HG03280 (cell line): ENCODE measurements around the gene REL.
A peak's percentile ranks its signal among the peaks of the same experiment; 100 is the strongest.
"Not testable (repeated sequence)": the region's sequence is repeated elsewhere in the genome, so short reads cannot be mapped to it uniquely, and the experiment has no call there.

ENCODE experiments used
- ATAC-seq: cut with Tn5 transposase; IDR thresholded peaks from one replicate; pipeline ENCODE4 v1.9.1; 2021; ENCODE audit warnings: mild to moderate bottlenecking, moderate library complexity; ENCODE audit not compliant: unreplicated experiment

REL gene

DNA sequence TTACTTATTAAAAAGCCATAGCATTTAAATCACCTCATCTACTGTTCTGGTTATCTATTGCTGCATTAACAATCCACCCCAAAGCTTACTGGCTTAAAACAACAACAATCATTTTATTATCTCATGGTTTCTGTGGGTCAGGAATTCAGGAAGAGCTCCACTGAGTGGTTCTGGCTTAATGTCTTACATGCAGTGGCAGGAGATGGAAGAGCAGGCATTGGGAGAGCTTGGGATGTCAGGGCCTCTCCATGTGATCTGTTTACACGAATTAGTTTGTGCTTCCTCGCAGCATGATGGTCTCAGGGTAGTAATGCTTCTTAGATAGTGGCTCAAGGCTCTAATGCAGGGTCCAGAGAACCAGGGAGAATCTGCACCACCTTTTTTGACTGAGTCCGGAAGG lies 14.4 kb upstream of the REL start:
- ATAC-seq, result no peak

DNA sequence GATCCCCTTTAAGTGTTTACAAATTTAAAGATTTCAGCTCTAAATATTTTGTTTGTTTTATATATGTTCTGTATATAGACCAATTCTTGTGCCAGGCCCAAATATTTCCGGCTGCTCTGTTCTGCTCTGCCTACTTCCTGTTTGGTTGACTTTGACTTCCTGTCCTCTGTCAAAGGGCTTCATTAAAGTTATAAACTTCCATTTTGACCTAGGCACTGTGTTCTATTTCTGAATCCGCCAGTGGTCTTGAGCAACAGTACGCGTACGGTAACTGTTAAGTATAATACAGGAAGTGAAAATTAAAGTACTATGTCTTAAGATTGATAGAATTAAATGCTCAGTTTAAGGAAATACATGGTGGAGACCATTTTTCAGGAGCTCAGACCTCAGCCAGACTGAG lies 13.5 kb upstream of the REL start:
- ATAC-seq, result no peak

DNA sequence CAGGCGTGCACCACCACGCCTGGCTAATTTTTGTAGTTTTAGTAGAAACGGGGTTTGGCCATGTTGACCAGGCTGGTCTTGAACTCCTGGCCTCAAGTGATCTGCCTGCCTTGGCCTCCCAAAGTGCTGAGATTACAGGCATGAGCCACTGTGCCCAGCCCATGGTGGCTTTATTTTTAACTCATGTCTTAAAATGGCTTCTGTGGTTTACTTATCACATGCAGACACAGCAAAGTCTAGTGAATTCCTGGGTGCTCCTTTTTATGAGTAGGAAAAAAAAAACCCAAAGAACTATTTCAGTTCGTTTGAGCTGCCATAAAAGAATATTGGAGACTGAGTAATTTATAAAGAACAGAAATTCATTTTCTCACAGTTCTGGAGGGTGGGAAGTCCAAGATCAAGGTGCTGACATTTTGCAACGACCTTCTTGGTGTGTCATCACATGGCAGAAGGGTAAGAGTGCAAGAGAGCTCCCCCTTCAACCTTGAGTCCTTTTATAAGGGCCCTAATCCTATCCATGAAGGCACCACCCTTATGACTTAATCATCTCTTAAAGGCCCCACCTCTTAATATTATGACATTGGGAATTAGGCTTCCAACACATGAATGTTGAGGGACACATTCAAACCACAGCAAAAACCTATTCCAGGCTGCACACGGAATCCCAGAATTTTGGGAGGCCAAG lies 12.6 kb upstream of the REL start:
- no peak for ATAC-seq

DNA sequence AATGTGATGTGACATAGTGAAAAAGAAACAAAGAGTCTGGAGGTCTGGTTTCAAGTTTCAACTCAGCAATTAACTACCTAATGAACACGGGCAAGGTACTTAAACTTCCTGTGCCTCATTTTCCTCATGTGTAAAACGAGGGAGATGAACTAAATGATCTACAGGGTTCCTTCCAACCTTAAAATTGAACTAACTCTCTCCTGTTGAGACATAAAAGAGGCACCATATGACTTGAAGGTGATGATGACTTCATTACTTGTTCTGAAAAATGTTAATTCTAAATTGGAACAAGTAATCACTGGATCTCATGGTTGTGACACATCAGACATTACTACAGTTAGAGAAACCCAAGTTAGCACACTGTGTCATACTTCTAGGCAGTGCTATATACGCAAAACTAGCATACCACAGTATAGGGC lies 8.9 kb upstream of the REL start:
- ATAC-seq, result peak; percentile 44

DNA sequence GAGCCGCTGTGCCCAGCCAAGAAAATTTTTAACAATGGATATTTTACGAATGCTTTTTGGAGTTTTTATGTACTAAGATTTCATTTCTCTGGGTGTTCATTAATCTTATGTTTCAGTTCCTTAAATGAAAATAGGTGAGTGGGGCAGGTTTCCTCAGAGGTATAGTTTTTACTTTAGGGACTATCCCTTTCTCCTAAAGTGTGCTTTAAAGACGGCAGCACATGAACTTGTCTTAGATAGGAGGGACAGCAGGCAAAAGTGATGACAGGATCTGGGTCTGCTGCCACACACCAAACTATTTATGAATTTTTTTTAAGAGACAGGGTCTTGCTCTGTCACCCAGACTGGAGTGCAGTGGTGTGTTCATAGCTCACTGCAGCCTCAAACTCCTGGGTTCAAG lies 8.0 kb upstream of the REL start:
- ATAC-seq, result peak; percentile 74

DNA sequence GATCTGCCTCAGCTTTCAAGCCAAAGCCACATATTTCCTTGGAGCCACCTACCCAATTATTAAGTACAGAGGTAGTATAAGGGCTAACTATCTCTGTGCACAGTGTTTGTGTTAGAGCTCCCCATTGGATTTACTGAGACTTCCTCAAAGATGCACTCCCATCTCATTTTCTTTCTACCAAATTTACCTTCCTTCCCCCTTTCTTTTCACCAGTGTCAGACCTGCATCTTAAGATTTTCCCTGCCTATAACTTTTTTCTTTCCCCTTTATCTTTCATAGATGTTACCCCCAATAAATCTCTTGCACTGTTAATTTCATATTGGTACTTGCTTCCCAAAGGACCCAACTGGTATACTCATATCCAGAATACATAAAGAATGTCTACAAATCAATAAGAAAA lies 5.9 kb upstream of the REL start:
- no peak for ATAC-seq

DNA sequence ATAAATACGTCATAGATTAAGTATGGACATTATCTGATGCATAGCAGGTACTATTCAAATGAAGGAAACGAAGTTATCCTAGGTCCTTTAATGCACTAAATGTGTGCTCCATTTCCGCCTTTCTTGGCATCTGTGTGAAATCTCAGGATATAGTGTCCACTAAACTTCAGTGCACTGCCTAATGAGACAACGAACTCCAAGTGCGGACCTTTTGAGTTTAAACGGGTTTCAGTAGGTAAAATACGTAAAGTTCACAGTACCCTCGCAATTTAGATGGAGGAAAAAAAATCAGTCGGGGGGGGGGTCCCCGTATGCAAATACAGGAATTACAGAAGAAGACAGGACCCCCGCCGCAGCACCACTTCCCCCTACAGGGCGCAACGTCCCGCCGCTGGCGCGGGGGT lies 729 bp upstream of the REL start:
- no peak for ATAC-seq

DNA sequence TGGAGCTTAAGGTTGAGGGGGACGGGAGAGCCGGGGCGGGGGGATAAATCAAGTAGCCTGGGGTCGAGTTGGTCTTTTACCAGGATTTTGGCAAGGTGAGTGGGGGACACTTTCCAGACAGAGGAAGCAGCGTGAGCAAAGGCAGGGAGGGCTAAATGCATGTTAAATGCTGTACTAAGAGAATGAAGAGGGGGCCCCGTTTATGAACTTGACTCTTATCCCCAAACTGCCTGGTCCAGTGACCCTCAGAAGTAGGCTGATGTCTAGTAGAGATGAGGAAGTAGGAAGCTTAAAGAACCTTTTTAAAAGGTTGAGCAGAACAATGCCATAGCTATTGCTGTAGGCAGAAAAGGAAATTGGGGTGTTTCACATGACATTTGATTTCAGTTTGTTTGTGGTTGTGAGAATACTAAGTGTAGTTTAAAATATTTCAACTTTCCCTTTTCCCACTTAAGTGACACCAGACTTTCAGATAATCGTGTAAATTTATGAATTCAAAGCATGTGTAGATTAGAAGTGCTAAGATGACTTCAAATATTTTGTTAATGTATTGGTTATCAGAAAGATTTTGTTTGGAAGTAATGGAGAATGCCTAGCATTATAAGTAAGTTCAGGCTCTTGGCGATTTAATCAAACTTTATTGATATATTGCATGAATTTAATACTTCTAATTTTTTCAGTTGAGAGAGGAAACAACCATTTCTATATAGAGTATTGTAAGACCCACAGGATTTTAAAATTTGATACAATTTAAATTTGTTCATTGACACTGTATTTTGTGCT lies 1.8 kb downstream of the REL start:
- ATAC-seq, result peak; percentile 20

DNA sequence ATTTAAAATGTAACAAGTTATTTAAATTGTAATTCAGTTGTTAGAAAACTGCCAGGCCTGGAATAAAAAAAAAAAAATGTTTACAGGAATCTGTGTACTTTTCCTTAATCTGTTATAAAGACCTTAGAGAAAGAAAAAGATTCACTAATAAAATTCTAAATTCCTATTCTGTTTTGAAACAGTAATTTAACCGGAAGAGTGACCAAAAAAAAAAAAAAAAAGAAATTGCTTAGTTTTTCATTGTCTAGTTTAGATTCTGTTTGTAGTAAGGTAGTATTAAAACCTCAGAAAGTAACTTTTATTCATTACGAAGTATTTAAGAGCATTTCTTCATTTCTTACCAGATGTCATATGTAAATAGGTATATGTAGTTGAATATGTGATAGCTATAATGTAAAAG lies 2.5 kb downstream of the REL start:
- no peak for ATAC-seq

DNA sequence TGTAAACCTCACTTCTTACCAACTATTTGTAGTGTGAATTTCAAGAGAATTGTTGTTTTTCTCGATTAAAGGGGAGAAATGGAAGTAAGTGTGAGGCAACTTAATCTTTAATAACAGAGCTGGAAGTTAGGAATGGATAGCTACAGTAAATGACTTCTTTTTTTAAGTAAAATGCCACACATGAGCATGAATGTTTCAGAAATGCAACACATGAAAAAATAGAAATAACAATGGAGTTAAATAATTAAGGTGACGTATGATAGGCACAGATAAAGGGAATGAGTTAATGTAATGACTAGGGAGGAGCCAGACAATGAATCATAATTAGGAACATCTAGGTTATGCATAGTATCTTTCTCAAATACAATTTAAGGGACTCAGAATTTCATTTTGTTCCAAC lies 3.4 kb downstream of the REL start:
- no peak for ATAC-seq

DNA sequence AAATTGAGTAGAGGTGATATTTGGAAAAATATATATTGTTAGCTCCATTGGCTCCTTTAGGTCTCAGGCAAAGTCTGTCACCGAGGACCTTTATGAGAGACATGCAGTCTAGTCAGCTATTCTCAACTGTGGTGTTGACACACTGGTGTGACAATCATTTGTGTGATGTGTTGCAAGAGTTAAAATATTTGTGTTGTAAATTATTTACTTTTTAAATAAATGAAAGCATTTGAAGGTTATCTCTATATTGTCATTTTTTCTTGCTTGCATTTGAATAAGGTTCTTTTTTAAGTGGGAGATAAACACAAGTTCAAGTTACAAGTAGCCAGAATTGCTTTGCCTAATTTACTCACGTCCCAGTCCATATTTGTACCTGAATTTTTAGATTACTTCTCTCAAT lies 4.3 kb downstream of the REL start:
- no peak for ATAC-seq

DNA sequence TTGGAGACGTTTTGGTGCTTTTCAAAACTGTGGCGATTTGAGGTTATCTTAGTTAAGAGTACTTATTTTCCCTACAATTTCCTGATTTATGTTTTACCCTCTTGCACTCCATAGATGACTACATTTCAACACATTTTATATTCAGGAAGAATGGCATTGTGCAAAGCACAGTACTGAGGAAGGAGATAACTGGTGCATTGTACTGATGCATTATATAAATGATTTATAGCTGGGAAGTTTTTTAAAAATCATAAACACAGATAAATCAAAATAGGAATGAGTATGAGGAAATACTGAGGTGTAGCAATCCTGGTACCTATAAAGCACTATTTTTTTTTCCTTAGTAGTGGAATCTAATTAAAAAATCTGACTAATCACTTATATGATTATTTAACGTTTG lies 5.6 kb downstream of the REL start:
- no peak for ATAC-seq

DNA sequence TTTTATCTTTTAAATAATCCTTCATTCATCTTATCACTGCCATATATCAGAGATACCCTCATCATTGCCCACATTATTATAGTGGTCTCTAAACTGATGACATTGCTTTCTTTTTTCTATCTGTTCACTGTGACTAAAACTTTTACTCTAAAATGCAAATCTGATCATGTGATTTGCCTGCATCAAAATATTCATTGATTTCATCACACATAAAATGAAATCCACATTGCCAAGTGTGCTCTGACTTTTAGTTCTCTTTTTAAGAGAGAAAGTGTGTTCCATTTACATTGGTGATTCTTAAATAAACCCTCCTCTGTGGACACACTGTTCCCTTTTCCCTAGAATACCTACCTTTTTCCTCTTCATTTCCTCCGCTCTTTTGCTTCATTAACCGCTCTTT lies 7.5 kb downstream of the REL start:
- no peak for ATAC-seq

DNA sequence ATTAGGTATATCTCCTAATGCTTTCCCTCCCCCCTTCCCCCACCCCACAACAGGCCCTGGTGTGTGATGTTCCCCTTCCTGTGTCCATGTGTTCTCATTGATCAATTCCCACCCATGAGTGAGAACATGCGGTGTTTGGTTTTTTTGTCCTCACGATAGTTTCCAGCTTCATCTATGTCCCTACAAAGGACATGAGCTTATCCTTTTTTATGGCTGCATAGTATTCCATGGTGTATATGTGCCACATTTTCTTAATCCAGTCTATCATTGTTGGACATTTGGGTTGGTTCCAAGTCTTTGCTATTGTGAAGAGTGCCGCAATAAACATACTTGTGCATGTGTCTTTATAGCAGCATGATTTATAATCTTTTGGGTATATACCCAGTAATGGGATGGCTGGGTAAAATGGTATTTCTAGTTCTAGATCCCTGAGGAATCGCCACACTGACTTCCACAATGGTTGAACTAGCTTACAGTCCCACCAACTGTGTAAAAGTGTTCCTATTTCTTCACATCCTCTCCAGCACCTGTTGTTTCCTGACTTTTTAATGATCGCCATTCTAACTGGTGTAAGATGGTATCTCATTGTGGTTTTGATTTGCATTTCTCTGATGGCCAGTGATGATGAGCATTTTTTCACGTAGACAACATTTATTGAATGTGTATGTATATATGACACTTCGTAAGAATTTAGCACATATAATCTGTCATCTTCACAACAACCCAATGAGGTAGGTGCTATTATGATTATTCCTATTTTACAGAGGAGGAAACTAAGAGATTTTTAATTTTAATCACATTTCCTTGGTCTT lies 8.4 kb downstream of the REL start:
- ATAC-seq, result not testable (repeated sequence)

DNA sequence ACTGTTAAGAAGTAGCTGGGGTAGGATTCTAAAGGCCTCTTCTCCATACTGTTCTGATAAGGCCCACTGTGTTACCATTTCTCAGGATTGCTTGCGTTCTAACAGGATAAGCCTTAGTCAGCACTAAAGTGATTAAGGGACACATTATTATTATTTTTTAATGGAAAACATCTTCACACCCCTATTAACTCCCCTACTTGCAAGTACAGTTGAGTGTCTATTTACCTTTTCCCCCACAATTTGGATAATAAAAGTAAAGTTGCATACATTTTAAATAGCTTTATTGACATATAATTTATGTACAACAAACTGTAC lies 9.0 kb downstream of the REL start:
- ATAC-seq, result no peak

DNA sequence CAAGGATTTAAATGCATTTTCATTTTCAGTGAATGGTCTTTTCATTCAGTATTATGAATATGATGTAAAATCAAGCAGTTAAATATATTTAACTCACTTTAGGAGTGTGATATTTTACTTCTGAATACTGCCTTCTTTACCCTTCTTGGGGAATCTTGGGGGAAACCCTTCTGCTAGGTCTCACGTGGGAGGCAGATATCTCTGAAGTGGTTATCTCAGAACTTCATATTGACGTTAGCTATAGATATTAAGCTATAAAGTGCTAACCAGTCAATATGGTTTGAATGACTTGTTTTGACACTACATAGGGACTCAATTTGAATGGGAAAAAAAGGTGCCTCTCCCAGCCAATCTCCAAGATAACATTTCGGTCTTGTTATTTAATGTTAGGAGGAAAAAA lies 9.8 kb downstream of the REL start:
- ATAC-seq, result no peak

DNA sequence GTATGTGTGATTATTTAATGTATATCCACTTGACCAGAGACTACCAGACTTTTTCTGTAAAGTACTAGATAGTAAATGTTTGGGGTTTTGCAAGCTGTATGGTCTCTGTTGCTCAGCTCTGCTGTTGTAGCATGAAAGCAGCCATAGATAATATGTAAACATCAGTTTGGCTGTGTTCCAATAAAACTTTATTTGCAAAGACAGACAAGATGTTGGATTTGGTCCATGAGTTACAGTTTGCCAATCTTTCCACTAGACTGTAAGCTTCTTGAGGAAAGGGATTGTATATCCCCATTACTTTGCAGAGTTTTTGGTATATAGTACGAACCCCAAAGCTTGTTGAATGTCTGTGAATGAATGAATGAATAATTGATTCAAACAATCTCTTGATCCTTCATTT lies 17.2 kb downstream of the REL start:
- ATAC-seq, result no peak

DNA sequence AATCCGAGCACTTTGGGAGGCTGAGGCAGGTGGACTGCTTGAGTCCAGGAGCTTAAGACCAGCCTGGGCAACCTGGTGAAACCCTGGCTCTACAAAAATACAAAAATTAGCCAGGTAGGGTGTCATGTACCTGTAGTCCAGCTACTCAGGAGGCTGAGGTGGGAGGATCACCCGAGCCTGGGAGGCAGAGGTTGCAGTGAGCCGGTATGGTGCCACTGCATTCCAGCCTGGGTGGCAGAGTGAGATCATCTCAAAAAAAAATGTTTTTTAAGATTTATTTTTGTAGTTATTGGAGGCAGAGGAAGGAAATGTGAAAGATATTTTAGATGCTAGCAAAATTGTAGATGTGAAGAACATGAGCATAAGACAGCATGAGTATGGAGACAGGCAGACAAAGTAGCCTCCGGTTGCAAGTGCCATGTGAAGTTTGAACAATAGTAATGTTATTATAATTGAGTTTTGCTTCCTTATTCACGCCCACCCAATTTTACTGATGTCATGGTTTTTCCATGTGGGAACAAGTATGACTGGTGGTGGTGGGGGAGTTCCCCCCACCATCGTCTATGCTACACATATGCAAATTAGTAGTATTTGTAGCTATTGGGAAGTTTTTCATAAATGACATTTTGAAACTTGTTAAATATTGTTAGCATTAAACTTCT lies 18.0 kb downstream of the REL start:
- ATAC-seq, result no peak

DNA sequence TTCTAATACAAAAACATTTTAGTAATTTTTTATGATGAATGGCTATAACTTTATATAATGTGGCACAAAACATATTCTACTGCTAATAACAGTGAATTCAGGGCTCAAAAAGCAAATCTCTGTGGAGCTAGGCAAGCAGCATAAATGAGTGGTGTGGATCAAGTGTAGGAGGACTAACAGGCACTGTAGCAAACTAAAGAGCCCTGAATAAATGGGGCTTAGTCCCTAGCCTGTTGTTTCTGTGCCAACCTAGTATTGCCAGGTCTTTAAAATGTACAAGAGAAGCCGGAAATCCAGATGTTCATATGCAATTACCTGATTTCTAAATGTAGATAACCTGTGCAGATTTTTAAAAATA lies 18.5 kb downstream of the REL start:
- no peak for ATAC-seq

DNA sequence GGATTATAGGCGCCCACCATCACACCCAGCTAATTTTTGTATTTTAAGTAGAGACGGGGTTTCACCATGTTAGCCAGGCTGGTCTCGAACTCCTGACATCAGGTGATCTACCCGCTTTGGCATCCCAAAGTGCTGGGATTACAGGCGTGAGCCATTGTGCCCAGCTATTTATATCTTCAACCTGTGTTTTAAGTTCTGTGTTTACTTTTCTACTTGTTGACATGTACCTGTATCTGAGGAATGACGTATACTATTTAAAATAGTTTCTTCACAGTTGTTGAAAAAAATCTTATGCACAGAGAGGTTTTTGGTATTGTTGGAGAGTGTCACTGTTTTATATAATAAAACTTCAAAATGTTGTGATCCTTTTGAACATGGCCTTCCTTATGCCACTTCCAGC lies 19.9 kb downstream of the REL start:
- not testable (repeated sequence) for ATAC-seq

DNA sequence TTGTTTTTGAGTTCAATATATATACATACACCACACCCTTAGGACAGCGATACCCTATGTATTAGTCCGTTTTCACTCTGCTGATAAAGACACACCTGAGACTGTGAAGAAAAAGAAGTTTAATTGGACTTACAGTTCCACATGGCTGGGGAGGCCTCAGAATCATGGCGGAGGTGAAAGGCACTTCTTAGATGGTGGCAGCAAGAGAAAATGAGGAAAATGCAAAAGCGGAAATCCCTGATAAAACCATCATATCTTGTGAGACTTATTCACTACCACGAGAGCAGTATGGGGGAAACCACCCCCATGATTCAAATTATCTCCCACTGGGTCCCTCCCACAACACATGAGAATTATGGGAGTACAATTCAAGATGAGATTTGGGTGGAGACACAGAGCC lies 24.5 kb downstream of the REL start:
- not testable (repeated sequence) for ATAC-seq

DNA sequence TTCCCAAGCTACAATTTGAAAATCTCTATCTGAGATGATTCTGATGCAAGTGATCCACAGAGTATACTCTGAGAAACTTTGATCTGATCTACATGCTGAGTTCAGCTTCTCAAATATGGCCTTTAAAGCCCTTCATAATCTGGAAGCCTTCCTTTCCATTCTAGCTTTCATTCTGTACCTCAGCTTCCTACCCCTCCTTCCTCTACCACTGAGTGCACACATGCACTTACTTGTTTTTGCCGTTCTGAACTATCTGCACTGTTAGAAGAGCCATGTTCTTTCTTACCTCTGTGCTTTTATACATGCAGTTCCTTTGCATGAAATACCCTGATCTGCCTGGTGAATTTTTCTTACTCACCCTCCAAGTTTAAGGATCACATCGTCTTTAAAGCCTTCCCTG lies 25.0 kb downstream of the REL start:
- ATAC-seq, result no peak
